Left forelimb (tissue), 1 donor: ENCODE data around the gene ZFYVE28.
"Not testable (repeated sequence)": the region's sequence is repeated elsewhere in the genome, so short reads cannot be mapped to it uniquely, and the experiment has no call there.

ENCODE experiments used
- DNase-seq: peaks from one replicate; pipeline ENCODE4 v3.0.0-alpha.2; 2018; ENCODE audit warnings: low spot score

Gene ZFYVE28

DNA sequence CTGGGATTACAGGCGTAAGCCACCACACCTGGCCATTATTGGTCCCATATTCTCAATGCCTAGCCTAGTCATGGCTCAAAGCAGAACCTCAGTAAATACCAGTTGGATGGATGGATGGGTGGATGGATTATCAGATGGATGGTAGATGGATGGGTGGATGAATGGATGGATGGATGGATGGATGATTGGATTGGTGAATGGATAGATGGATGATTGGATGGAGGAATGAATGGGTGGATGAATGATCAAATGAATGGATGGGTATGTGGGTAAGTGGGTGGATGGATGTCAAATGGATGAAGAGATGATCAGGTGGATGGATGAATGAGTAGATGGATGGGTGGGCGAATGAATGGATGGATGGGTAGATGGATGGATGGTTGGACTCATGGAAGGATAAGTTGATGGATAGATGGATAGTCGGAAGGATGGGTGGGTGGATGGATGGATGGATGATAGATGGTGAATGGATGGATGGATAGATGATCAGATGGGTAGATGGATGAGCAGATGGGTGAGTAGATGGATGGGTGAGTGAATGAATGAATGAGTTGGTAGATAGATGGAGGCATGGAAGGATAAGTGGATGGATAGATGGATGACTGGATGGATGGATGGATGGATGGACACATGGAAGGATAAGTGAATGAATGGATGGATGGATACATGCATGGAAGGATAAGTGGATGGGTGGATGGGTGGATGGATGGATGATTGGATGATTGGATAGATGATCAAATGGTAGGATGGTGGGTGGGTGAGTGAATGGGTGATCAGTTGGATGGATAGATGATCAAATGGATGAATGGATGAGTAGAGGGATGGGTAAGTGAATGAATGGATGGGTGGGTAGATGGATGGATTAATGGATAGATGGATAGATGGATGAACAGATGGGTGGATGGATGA lies 28.5 kb upstream of the ZFYVE28 start:
- no peak for DNase-seq

DNA sequence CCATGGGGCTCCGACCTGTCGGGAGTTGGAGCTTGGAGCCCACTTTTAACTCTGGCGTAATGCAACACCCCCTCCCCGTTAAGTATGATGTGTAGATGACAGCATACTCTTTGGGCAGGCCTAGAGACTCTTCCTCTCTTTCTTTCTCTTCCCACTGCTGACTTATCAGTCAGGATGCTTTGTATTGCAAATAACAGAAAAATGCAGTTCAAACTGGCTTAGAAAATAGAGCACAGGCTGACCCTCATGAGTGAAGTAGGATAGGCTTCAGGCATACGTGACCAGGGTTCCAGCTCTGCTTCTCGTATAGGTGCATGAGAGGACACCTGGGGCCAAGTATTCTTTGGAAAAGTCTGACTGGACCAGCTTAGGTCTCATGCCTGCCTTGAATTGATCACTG lies 27.1 kb upstream of the ZFYVE28 start:
- DNase-seq, result no peak

DNA sequence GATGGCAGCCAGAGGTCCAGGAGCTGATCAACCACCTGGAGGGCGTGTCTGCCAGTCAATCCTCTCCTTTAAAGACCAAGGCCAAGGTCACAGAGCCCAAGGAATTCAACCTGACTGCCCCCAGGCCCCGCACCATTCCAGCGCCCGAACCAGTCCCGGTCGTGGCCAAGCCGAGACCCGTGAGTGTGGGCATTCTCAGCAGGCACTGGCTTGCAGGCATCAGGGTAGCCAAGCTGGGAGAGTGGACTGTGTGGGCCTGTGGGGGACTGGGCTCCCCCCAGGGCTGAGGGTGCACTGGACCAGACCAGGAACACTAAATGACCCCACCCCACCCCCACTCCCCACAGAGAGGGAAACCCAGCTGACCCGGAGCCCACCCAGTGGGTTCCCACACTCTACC lies 26.7 kb upstream of the ZFYVE28 start:
- no peak for DNase-seq

DNA sequence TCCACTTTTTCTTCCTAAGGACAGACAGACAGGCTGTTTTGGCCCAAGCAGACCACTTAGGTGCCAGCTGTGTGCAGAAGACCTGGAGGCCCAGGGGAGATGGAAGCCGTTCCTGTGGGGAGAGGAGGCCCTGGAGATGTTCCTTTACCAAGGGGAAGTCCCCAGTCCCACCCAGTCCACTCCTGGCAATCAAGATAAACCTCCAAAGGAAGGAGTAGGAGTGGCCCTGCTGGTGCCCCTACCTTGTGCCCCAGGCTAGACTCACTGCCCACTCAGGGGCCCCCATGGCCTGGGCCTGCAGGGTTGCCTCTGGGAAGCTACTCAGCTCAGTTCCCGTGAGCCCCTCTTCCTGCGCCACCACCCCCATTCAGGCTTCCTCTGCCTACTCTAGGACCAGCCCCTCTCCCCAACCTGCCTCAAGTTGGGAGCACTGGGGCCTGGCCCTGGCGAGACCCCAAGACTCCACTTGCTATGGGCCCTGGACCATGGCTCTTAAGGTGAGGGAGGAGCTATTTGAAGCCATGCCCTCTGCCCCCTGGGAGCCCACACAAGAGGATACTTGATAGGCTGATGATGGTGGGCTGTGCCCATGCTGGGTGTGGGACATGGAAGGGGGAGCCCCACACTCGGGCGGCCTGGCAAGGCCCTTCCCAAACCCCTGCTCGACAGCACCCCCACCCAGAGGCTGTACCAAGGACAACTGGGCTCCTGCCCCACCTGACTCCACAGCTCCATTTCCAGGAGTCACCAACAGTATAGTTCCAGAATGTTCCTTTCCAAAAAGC lies 25.7 kb upstream of the ZFYVE28 start:
- DNase-seq, result no peak

DNA sequence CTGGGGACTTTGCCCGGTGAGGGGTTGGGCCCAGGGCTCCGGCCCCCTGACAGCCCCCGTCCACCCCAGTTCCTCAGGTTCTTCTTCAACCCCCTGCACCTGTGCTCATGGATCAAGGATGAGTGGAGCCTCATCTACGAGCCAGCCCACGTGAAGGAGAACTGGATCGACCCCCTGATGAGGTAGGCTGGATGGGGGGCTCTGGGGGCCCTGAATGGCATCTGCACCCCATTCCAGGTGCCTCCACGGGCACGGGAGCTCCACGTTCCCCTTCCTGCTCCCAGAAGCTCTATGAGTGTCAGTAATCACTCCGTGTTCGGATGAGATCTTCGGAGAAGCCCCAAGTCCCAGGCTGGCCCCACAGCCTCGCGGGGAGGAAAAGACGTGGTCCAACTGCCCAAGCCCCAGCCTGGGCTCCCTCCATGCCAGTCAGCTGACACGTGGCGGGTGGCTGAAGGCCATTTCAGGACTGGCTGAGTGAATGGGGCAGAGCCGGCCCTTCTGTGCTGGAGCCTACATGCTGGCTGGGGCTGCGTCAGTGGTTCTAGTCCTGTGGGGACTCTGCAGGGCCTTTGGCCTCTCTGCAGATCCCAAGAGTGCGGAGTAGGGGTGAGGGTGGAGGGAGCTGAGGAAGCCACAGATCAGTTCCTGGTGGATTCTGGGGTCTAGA lies 24.8 kb upstream of the ZFYVE28 start:
- no peak for DNase-seq

DNA sequence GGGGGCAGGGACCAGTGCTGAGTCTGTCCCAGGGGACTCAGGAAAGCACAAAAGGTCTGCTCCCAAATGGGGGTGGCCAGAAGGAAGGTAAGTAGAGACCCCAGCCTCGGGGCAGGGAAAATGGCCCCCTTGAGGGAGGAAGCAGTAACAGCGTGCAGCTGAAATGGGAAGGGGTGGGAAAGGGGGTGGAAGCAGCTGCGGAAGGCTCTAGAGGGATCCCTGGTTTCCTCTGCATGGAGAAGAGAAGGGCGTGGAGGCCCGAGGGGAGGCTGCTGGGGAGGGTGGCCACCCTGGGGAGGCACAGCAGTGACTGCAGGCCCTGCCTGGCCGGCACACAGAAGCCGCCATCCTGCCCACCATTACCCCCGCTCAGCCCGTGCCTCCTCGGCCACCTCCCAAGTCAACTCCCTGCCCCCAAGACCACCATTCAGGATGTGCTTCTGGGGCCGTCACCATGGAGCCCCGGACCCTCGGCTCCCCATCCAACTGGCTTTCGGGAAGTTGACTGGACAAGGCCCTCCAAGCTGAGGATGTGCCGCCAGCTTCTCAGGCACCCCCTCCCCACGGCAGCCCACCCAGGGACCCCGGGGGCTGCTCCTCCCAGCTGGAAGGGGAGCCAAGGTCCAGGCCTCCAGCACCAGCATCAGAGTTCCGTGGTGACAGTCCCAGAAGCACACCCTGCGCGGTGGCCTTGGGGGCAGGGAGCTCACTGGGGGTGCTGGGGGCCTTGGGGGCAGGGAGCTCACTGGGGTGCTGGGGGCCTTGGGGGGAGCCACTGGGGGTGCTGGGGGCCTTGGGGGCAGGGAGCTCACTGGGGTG lies 23.9 kb upstream of the ZFYVE28 start:
- DNase-seq, result no peak

DNA sequence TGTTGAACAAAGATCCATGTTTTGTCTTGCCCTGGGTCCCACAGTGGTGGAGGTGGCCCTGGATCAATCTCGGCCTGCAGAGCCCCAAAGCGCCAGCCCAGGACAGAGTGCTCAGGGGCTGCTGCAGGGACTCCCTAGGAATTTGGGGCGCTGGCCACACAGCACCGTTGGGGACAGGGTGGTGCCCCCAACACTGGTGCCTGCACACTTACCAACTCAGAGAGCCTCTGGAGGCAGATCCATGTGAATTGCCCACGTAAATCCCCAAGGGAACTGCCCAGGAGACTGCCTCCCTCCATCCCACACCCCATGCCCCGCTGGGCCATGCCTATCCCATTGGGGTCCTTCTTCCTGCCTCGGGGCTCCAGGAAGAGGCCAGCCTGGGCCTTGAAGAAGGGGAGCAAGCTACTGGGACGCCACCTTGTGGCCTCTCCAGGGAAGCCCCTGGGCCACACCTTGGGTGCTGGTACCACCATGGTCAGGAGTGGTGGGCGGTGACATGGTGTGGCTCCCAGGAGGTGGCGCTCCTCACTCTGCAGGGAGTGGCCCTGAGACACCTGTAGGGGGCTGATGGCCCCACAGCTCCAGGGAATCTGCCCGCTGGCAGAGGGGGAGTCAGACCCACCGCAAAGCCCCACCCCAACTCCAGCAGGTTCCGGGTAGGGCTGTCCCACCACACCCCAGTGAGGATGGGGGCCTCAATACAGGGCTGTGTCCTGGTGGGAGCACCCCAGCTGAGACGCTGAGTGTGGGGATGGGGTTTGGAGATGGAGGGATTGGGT lies 23.1 kb upstream of the ZFYVE28 start:
- no peak for DNase-seq

DNA sequence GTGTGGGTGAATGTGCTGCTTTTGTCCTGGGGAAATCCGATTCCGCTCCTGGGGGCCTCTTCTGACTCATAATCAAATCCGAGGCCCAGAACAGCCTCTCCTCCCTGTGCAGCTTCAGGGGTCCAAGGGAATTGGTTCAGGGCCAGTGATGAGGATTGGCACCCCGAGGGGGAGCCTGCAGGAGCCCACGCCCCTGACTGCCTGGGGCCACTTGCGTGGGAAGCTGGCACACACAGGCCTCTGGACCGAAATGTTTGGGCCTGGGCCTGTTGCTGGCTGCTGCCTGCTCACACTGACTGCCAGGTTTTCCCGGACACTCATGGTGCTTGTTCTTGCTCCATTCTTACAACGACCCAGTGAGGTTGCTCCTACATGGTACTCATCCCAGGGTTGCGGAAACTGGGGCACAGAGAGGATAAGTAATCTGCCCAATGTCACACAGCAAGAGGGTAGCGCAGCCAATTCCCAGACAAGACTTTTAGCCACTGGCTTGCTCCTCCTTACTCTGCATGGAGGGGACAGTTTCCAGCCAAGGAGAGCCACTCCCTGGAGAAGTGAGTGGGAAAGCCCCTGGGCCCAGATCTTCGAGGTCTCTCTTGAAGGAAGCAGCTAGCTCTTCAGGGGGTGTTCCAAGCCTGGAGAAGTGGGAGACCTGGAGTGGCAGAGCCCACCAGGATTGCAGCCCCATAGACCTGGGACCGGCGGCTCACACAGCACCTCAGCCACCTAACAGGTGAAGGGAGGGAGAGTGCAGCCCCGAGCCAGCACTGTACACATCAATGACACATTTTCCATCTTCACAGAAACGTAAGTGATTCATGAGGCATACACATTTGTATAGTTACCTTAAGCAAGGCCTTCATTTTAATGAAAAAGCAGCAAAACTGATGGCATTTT lies 20.6 kb upstream of the ZFYVE28 start:
- DNase-seq, result no peak

DNA sequence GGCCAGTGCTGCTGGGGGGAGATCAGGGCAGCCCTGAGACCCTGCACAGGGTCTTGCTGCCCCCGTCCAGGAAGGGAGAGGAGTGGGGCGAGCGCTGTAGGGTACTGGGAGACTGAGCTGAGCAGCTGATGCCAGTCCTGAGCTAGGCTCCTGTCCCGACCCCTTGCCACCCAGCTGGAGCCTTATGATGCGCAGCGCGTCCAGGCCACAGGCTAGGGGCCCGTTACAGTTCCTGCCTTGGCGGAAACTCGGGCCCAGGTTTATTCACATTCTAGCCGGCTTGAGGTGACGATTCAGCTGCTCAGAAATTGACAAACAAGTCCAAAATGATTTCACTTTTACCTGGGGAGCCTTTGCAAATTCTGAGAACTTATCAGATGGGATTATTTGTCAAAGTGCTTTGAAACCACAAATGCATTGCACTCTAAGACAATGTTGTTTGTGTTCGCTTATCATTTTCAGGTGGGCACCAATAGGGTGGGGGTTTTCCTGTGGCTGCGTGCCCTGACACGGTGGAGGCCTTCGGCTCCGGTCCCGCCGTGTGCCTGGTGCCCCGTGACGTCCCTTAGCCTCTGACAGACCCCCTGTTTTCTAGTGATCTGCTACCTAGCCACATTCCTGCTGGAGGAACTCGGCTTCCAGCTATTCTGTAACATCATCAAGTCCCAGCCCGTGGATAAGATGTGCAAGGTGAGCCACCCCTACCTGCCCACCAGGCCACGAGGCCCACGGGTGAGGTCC lies 19.2 kb upstream of the ZFYVE28 start:
- DNase-seq, result no peak

DNA sequence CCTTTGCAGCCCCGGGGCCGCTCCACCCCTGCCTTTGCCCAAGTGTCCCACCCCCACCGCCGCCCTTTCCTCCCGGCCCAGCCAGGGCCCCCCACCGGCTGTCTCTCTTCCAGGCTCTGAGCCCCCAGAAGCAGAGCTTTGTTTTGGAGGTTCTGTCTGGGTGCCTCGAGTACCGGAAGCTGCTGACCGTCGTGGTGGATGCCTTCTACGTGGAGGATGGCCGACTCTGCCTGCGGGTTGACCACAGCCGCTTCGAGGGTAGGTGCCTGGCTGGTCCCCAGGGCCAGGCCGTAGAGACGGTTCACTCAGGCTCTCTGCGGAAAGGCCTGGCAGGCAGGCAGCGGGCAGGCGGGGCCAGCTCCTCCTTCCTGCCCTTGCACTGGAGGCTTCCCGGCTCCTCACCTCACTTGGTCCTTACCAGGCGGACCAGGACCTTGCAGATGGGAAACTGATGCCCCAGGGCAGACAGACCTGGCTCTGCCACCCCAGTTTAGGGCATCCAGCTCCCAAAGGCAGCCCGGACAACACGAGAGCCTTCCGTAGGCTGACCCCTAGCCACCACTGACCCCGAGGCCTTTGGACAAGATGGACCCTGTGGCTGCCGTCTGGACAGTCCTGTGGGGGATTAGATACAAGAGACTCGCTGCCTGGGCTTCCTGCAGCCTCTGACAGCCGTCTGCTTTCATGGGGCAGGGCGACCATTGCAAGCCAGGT lies 18.5 kb upstream of the ZFYVE28 start:
- DNase-seq, result no peak

DNA sequence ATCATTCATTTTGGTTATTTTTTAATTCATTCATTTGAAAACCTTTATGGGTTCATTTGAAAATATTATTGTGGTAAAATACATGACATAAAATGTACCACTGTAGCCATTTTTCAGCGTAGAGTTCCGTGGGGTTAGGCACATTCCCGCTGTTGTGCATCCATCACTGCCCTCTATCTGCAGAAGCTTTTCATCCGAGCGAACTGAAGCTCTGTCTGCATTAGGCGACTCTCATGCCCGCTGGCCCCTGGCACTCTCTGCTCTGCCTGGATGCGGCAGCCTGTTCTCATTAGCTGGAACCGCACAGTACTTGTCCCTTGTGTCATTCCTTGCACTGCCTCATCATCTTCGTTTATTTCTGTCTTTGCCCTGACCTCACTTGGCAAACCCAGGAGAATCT lies 17.9 kb upstream of the ZFYVE28 start:
- DNase-seq, result no peak

DNA sequence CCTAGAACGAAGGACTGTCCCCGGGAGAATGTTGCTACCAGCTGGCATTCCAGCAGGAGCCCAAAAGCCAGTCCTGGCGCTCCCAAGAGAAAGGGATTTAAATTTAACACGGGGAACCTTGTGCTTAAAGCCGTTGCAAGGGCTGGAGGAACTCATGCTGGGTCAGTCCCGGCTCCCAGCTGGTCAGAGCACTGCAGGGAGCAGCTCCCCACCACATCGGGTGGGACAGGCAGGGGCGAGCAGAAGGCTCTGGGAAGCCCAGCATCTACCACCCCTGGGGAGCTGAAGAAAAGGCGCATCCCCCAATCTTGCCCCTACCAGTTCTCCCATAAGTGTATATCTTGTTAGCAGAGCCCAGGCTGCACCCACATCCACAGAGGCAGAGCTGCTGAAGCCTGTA lies 16.0 kb upstream of the ZFYVE28 start:
- no peak for DNase-seq

DNA sequence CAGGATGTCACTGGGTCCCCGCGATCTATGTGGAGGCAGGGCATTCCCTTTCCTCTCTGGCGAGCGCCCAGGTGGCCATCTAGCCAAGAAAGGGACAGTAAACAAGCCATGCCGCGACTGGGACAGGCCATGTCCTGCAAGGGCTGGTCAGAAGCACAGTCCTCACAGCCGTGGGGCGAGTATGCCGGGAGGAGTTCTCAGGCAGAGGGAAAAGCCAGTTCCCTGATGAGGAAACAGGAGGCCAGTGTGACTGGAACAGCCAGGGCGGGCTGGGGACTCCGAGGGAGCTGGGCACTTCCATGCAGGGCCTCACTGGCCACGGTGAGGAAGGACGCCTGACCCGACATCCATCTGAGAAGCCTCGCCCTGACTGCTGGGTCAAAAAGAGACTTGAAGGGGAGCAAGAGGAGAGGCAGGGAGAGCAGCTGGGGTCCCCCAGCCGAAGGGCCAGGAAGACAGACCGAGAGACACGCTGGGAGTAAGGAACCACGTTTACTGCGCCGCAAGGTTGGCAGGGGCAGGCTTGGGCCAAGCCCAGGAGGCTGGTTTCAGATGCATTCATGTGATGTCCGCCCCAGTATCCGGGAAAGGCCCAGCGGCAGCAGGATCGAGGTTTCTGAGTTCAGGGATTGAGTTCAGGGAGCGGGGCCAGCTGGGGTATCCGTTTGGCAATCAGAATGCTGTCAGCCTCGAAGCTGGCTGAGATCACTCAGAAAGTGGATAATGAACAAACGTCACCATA lies 15.3 kb upstream of the ZFYVE28 start:
- no peak for DNase-seq

DNA sequence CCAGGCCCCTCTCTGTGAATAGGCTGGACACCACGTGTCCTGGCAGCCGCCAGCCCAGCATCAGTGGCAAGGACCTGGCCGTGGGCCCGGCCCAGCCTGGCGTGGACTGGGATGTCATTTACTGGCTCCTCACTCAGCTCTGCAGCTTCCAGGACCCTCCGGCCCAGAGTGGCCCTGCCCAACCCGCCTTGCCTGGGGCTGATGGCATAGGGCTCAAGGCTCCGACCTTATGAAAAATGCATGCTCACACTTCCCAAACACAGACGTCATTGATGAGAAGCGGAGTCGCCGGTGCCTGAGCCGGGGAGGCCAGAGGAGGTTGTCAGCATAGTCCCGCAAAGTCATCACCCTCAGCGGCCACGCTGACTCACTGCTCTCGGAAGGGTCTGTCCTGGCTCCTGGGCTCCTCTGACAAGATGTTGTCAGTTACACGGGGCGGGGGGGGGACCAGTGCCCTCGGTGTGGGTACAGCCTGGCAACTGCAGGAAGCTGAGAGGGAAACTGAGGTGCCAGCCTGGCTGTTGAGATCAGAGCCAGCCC lies 14.6 kb upstream of the ZFYVE28 start:
- no peak for DNase-seq

DNA sequence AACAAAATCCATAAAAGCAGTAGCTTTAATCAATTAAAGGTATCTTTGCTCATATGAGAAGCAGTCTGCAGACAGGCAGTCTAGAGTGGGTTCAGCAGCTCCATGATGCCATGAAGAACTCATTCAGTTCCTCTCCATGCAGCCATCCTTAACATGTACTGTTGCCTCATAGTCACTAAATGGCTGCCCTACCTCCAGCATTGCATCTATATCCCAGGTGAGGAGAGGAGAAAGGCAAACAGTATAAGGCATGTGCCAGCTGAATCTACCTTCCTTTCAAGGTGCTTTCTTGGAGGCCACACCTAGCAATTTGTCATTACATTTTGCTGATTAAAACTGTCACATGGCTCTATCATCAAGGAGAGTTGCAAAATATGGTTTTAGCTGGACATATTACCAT lies 13.6 kb upstream of the ZFYVE28 start:
- DNase-seq, result no peak

DNA sequence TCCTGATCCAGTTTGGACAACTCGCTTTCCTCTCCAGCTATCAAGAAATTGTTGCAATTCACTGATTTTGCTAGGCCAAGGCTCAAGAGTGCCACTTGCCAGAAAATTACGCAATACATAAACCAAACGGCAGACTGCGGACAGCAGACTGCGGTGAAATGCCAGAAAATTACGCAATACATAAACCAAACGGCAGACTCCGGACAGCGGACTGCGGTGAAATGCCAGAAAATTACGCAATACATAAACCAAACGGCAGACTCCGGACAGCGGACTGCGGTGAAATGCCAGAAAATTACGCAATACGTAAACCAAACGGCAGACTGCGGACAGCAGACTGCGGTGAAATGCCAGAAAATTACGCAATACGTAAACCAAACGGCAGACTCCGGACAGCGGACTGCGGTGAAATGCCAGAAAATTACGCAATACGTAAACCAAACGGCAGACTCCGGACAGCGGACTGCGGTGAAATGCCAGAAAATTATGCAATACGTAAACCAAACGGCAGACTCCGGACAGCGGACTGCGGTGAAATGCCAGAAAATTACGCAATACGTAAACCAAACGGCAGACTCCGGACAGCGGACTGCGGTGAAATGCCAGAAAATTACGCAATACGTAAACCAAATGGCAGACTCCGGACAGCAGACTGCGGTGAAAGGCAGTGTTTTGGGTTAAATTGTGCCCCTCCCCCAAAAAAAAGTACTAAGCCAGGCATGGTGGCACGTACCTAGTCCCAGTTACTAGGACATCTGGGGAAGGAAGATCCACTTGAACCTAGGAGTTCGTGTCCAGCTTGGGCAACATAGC lies 11.7 kb upstream of the ZFYVE28 start:
- DNase-seq, result not testable (repeated sequence)
